GM18858 (cell line): ENCODE data around the gene C1QL3.

ENCODE experiments used
- ATAC-seq: cut with Tn5 transposase; IDR thresholded peaks from one replicate; pipeline ENCODE4 v1.9.1; 2021; ENCODE audit not compliant: unreplicated experiment

C1QL3 gene

DNA sequence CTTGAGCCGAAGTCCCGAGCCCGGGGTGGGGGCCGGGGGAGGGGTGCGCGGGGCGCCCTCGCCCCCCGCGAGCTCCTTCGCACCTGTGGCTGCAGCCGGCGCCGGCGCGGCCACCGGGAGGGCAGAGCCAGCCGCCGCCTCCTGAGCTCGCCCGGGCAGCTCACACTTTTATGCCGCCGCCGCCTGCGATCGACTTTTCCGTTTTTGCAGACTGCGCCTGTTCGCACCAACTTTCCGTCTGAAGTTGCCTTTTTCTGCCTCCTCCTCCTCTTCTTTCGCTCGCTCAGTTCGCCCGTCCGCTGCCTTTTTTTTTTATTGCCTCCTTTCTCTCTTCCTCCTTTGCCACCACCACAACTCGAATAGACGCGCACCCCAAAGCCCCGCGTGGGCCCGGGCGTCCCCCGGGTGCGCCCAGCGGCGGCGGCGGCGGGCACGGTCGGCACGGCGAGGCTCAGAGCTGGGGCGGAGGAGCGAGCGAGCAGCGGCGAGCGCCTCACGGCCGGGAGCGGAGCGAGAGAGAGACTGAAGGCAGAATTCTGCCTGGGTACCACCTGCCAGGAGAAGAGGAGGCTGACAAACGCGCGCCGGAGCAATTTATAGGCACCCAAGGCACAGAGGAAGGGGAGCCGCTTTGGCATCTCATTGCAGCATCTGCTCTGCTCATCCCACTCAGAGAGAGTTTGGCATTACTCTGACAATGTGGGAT is at the start of gene C1QL3:
TSS of gene C1QL3 (minus strand) at position 569 of the 706 bp plus-strand sequence. CDS start 814 bp downstream, outside the sequence.
- ATAC-seq = no peak

GRCh38 chr10:16570731-16571130 is 49.1 kb upstream of the C1QL3 start:
- peak; percentile 92 for ATAC-seq

- no peak for ATAC-seq
Measured at GRCh38 chr10:16566202-16566805, 44.6 kb upstream of the C1QL3 start.

GRCh38 chr10:16565604-16566003 is 43.9 kb upstream of the C1QL3 start:
- ATAC-seq = no peak

- no peak for ATAC-seq
Measured at GRCh38 chr10:16562891-16563290, 41.2 kb upstream of the C1QL3 start.

DNA sequence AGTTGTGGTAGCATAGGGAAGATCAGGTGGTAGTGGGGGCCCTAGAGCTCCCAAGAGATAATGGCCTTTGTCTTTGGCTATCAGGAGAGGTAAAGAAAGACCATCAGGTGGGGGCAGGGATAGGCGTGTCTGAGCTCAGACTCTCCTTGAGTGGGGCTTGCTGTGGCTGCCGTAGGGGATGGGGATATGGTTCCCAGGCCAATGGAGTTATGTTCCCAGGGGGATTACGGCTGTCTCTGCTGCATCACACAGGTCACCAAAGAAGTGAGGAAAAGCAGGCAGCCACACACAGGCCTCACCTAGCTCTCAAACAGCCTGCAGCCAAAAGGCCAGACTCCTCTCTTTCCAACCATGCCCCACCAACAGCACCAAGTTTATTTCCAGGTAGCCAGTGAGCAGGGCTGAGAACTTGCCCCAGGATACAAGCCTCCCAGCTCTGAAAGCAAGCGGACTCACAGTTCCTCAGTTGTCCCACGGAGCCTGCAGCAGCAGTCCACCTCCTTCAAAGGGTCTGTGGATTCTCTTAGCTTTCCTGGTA is 37.6 kb upstream of the C1QL3 start:
- ATAC-seq = no peak

DNA sequence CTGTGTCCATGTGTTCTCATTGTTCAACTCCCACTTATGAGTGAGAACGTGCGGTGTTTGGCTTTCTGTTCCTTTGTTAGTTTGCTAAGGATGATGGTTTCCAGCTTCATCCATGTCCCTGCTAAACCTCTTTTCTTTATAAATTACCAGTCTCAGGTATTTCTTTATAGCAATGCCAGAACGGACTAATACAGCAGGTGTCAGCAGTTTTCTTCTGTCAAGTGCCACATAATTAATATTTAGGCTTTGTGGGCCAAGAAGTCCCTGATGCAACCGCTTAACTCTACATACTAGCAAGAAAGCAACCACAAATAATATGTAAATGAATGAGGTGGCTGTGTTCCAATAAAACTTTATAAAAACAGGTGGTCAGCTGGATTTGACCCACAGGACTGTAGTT is 26.3 kb upstream of the C1QL3 start:
- ATAC-seq = no peak

GRCh38 chr10:16545116-16545736 is 23.5 kb upstream of the C1QL3 start:
- ATAC-seq = peak; percentile 68

DNA sequence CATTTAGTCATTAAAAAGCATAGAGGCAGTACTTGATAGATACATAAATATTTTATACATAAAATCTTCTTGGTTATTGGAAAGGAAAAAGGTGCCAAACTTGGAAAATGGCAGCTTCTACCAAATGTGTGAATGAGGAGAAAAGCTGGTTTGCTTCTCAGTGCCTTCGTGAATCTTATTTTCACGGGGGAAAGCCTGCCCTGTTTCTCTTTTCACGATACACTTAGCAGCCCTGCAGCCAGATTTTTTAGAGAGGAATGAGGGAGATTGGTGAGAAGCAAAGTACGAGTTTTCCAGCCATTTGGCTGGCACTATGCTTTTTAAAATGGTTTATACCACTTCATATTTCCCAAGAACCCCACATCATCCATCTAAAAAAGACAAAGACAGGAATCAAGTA is 22.9 kb upstream of the C1QL3 start:
- ATAC-seq = no peak

GRCh38 chr10:16544099-16544498 is 22.4 kb upstream of the C1QL3 start:
- no peak for ATAC-seq

- no peak for ATAC-seq
Measured at GRCh38 chr10:16536155-16536554, 14.5 kb upstream of the C1QL3 start.

DNA sequence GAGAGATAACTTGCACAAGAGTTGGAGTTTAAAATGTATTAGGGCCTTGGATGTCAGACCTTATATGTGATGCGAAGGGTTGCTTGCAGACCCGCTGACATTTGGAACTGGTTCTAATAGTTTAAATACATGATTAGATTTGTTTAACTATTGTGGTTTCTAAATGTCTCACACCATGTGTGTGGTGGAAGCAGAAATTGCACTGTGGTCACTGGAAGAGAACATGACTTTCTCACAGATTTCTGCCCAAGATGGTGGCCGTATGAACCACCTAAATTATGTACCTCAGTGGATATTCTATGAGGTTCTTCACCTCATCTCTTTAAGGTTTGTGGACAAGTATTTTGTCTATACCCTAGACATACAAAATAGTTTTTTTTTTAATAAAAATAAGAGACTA is 8.2 kb upstream of the C1QL3 start:
- ATAC-seq = no peak

- ATAC-seq = no peak
Measured at GRCh38 chr10:16527452-16527851, 5.8 kb upstream of the C1QL3 start.

DNA sequence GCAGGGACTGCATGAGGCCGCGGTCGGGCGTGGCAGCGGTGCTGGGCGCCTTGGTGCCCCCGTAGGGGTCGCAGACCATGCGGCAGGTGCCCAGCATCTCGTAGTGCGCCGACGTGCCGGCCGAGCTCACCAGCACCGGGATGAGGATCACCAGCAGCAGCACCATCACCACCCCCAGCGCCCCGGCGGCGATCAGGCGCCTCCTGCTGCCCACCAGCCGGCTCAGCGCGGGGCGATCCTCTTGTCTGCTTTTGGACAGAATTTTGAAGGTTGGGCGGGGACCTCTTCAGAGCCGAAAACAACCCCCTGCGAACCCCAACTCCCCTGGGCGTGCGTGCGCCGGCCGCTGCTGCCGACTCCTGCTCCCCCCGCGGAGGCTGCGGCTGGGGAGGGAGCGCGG is 779 bp downstream of the C1QL3 start:
- no peak for ATAC-seq

DNA sequence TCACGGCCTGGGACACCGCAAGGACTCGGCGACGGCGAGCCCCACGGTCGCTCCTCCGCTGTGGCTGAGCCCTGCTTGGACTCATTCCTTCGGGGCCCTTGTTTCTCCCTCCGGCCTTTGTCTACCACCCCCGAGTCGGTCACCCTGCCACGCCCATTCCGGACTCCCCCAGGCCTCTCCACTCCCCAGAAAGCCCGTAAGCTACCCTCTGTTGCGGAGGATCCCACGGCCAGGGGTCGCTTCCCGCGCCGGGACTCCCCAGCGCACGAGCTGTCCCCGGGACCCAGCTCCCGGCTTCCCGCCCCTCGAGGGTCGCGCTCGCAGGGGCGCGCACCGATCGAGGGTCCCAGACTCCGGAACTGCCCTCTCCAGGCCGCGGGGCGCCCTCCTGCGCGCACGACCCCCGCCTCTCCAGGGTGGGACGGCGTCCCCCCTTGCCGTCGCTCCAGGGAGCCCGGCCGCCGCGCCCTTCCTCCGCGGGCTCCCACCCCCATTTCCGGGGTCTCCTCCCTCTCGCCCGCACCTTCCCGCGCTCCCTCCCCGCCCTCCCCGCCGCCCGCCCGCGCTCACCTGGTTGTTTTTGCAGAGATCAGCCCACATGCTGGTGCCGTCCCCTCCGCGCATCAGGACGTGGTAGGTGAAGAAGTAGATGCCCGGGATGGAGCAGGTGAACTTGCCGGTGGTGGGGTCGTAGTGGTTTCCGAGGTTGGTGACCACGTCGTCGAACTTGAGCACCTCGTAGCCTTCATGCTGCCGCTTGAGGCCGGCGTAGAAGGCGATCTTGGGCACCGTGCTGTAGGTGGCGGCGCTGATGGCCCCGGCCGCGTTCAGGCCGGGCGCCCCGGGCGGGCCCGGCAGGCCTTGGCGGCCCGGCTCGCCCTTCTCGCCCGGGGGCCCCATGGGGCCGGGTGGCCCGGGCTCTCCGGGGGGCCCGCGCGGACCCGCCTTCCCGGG is 1.5 kb downstream of the C1QL3 start:
- ATAC-seq = no peak

DNA sequence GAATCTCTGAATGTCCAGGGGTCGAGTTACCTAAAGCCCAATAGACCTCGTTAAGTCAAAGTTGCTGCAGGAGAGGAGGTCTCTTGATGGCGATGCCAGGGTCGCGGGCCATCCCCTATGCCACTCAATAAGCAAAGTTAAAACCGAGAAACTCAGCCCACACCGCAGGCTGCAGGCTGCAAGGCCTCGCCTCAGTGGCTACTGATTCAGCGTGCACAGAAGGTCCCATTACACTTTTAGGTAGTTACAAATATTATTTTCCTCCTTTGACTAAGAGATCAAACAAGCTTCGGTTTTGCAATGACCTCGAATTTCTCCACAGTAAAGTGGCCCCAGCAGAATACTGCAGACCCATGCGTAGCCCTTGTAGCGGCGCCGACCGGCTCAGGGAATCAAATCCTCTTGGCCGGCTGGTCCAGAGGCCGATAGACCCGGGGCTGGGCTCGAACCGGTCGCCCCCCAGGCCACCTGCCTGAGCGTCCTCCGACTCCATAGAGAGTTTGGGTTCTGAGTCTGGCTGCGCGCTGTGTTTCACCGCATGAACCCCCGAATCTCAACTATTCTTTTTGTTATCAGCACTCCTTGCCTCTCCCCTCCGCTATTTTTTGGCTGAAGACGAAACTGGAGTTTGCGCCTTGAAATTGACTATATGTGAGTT is 2.3 kb downstream of the C1QL3 start:
- ATAC-seq = peak; percentile 59

GRCh38 chr10:16518822-16519221 is 2.9 kb downstream of the C1QL3 start:
- ATAC-seq = no peak

- ATAC-seq = no peak
Measured at GRCh38 chr10:16510843-16511242, 10.8 kb downstream of the C1QL3 start.

- ATAC-seq = no peak
Measured at GRCh38 chr10:16509996-16510395, 11.7 kb downstream of the C1QL3 start.

DNA sequence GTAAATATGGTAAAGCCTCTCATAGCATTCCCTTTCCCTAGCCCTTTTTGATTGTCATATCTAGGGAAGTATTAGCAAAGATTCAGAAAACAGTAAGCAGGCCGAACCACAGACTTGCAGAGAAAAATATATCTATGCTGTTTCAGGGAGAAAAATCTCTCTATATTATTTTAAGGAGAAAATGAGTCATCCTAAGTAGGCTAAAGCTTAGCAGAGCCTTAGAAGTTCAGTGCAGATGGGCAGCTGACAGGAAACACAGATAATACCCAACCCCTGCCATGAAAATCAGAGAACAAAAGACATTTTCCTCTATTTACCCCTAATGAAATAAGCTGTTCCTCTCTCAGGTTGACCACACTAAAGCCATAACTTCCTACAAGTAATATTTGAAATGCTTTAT is 16.5 kb downstream of the C1QL3 start:
- no peak for ATAC-seq
